OCI-LY1 (cell line): ENCODE data around the gene PCDHB16.
"Not testable (repeated sequence)": the region's sequence is repeated elsewhere in the genome, so short reads cannot be mapped to it uniquely, and the experiment has no call there.

Experiments used
- CTCF ChIP-seq: fragments of 200-600 bp; sonication (generic), shearing (Covaris generic); IDR thresholded peaks from 2 replicates; pipeline ENCODE4 v1.5.1; 2017; ENCODE audit warnings: mild to moderate bottlenecking, antibody characterized with exemption, low read length, moderate library complexity, mixed read lengths
- EZH2 ChIP-seq: fragments of 200-600 bp; sonication (generic), shearing (Covaris generic); IDR thresholded peaks from 2 replicates; pipeline ENCODE4 v1.8.0; 2017; ENCODE audit warnings: borderline replicate concordance, mixed run types, mild to moderate bottlenecking, antibody characterized with exemption, low read length, moderate library complexity, mixed read lengths

DNA sequence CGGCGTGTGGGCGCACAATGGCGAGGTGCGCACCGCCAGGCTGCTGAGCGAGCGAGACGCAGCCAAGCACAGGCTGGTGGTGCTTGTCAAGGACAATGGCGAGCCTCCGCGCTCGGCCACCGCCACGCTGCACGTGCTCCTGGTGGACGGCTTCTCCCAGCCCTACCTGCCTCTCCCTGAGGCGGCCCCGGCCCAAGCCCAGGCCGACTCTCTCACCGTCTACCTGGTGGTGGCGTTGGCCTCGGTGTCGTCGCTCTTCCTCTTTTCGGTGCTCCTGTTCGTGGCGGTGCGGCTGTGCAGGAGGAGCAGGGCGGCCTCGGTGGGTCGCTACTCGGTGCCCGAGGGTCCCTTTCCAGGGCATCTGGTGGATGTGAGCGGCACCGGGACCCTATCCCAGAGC lies 30.1 kb upstream of the PCDHB16 start:
- not testable (repeated sequence) for TF ChIP-seq CTCF, EZH2
